OCI-LY7 (cell line): Measurements from ENCODE around the gene C6orf136. TPM values are rescaled to one million over a fixed set of nuclear protein-coding genes. Genes with fewer than 3 reads are reported as not detected.

ENCODE experiments used
- BruUV-seq: library from RNA; stranded (reverse); fragments of 400-500 nt; replicated peaks from 2 replicates; lab custom pipeline; 2021; lab: Mats Ljungman, UMichigan
- CTCF ChIA-PET: fragments of 300-600 bp; sonication (Branson Sonifier 250); formaldehyde crosslinking; loops from one replicate; lab custom pipeline; 2022; ENCODE audit warnings: antibody characterized with exemption; ENCODE audit not compliant: unreplicated experiment; lab: Charles Lee
- POLR2A ChIA-PET: fragments of 300-600 bp; sonication (Branson Sonifier 250); formaldehyde crosslinking; loops from one replicate; lab custom pipeline; 2022; ENCODE audit warnings: antibody characterized with exemption; lab: Charles Lee
- DNase-seq: peaks from one replicate; pipeline ENCODE4 v3.0.0-alpha.2; 2015; ENCODE audit warnings: low spot score
- H2AFZ ChIP-seq: fragments of 200-600 bp; sonication (generic), shearing (Covaris generic); 2 replicates; pipeline ENCODE4 v1.6.1; 2014; ENCODE audit warnings: mild to moderate bottlenecking, antibody characterized with exemption, low read length, moderate library complexity
- H3K27ac ChIP-seq: fragments of 200-600 bp; sonication (generic); 2 replicates; pipeline ENCODE4 v1.5.1; 2014; ENCODE audit warnings: mixed run types, low read depth, mild to moderate bottlenecking, moderate library complexity, low read length, inconsistent platforms; ENCODE audit not compliant: poor library complexity, severe bottlenecking
- H3K36me3 ChIP-seq: fragments of 200-600 bp; sonication (generic); 2 replicates; pipeline ENCODE4 v1.6.1; 2014; ENCODE audit warnings: mild to moderate bottlenecking, antibody characterized with exemption, low read length, moderate library complexity, mixed read lengths; ENCODE audit not compliant: insufficient read depth
- H3K4me1 ChIP-seq: fragments of 200-600 bp; sonication (generic); 2 replicates; pipeline ENCODE4 v1.5.1; 2014; ENCODE audit warnings: mild to moderate bottlenecking, low read length; ENCODE audit not compliant: insufficient read depth, poor library complexity, severe bottlenecking
- H3K4me2 ChIP-seq: fragments of 200-600 bp; sonication (generic); 2 replicates; pipeline ENCODE4 v1.6.1; 2014; ENCODE audit warnings: mild to moderate bottlenecking, low read length
- H3K4me3 ChIP-seq: fragments of 200-600 bp; sonication (generic); 2 replicates; pipeline ENCODE4 v1.5.1; 2014; ENCODE audit warnings: mild to moderate bottlenecking, low read depth, low read length; ENCODE audit not compliant: poor library complexity, severe bottlenecking
- H3K79me2 ChIP-seq: fragments of 200-600 bp; sonication (generic); 2 replicates; pipeline ENCODE4 v1.6.1; 2016; ENCODE audit warnings: low read depth, mild to moderate bottlenecking, low read length, moderate library complexity, mixed read lengths; ENCODE audit not compliant: insufficient read depth
- H3K9me2 ChIP-seq: fragments of 200-600 bp; sonication (generic); 2 replicates; pipeline ENCODE4 v1.6.1; 2016; ENCODE audit warnings: mild to moderate bottlenecking, low read length, mixed read lengths; ENCODE audit not compliant: insufficient read depth
- H3K9me3 ChIP-seq: fragments of 200-600 bp; sonication (generic); 2 replicates; pipeline ENCODE4 v1.6.1; 2014; ENCODE audit warnings: mild to moderate bottlenecking, mixed run types, low read length, mixed read lengths
- H4K20me1 ChIP-seq: fragments of 200-600 bp; sonication (generic); 2 replicates; pipeline ENCODE4 v1.6.1; 2014; ENCODE audit warnings: mild to moderate bottlenecking, antibody characterized with exemption, low read length, moderate library complexity, mixed read lengths; ENCODE audit not compliant: insufficient read depth
- CTCF ChIP-seq: fragments of 200-600 bp; sonication (generic); conservative IDR thresholded peaks from 2 replicates; pipeline ENCODE4 v1.5.1; 2014; ENCODE audit warnings: mild to moderate bottlenecking, antibody characterized with exemption, low read length, moderate library complexity, mixed read lengths
- EZH2phosphoT487 ChIP-seq: fragments of 200-600 bp; sonication (generic); IDR thresholded peaks from 2 replicates; pipeline ENCODE4 v1.6.1; 2018; ENCODE audit warnings: low read depth, borderline replicate concordance, mild to moderate bottlenecking, mixed run types, antibody characterized with exemption, low read length, moderate library complexity, mixed read lengths
- intact Hi-C: fragments of 100-400 bp; cut with micrococcal nuclease; formaldehyde crosslinking; loops from one replicate; pipeline ENCODE4 v1.10.0; 2022; ENCODE audit not compliant: unreplicated experiment
- total RNA-seq, 2 experiments: library from RNA; depleted of rRNA in 1 of 2; stranded (reverse); fragments of >200 nt in 1 of 2; shearing (Covaris generic) in 1 of 2; gene quantifications; 2 replicates each; pipeline ENCODE4 v1.2.3, GENCODE V29; 2014 to 2022

Gene C6orf136
- total RNA-seq, 2 experiments from 2014 or later: 14.7 to 26.7 TPM

DNA sequence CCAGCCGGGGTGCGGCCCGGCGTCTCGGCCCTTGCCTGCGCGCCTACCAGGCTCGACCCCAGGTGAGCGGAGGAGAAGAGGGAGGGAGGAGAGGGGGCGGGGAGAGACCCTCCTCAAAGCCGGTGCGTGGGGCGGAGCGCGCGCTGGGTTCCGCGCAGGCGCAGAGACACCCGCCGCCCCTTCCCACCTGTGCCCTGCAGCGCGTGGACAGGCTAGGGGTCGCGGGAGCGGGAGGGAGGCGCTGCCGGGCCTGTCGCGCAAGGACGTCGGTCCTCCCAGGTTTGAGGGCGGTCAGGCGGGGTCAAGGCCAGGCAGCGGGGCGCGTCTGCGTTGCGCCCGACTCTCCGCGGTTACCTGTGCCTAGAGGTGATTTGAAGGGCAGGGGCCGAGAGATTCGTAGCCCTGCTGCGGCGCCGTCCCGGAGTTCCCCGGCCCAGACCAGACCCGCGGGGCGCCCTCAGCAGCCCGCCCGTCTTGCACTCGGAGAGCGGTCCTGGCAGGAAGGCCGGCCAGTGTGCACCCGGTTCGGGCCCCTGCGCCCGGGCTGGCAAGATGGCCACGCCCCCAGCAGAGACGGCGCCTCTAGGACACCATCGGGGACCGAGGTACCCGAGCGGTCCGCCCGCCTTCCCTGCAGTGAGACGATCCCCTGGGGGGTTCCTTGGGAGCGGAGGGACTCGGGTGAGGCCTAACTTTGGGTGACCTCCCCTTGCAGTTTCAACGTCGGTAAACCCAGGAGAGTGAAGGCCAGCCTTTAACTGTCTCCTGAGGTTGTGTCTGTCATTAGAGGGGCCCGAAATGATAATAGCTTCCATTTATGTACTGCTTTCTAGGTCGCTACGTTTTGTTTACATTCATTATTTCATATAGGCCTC is 546 bp downstream of the C6orf136 start:
- Histone ChIP-seq H3K9me3 (no peaks in the 10 kb centered on the region), H3K79me2 (peaks cover 29% of the 10 kb centered on the region; the same call in 1 of the 2 replicates), H3K4me1 (peaks cover 16% of the 10 kb centered on the region), H3K4me3 (peak overlapping the region; percentile 93), H3K4me2 (peak overlapping the region; percentile 94), H2AFZ (peak overlapping the region; percentile 63), H3K36me3 (peaks cover 32% of the 10 kb centered on the region), H3K9me2 (no peaks in the 10 kb centered on the region), H4K20me1 (no peaks in the 10 kb centered on the region; the same call in 1 of the 2 replicates), H3K27ac (peak overlapping the region; percentile 77)
- POLR2A ChIA-PET: interaction anchor here (0.6 to 1.2 kb wide), 4 partner anchors 12 to 69 kb away, joined by 3 to 5 read pairs (median 3); no protein-coding TSS in a partner anchor
- TF ChIP-seq CTCF: no peak
- TF ChIP-seq EZH2phosphoT487: no peak
- no TSS peak for BruUV-seq
- peak; percentile 81 for DNase-seq
- intact Hi-C loops: loop anchor here (1.0 kb wide), 2 partner anchors 30 to 73 kb away; partner anchors contain the start of genes MRPS18B, PPP1R10 and TUBB
- CTCF ChIA-PET: no interaction called here

- intact Hi-C loops: no loop called here
- no peaks in the 10 kb centered on the region; the same call in 1 of the 2 replicates for H4K20me1 ChIP-seq
- H3K27ac ChIP-seq: no peak overlapping the region
- H3K36me3 ChIP-seq: peaks cover 68% of the 10 kb centered on the region
- H3K9me2 ChIP-seq: no peaks in the 10 kb centered on the region
- no peak for DNase-seq
- peaks cover 12% of the 10 kb centered on the region for H3K4me1 ChIP-seq
- POLR2A ChIA-PET: interaction anchor here (1.0 kb wide), 1 partner anchor 34 kb away, joined by 4 read pairs; the partner anchor contains the start of genes MRPS18B and PPP1R10
- no peak for TF ChIP-seq CTCF
- no peak for TF ChIP-seq EZH2phosphoT487
- CTCF ChIA-PET: no interaction called here
- H3K79me2 ChIP-seq: peaks cover 27% of the 10 kb centered on the region; the same call in 1 of the 2 replicates
- BruUV-seq: no TSS peak
- H3K4me2 ChIP-seq: no peak overlapping the region
- H3K9me3 ChIP-seq: no peaks in the 10 kb centered on the region
- no peak overlapping the region for H2AFZ ChIP-seq
- H3K4me3 ChIP-seq: no peak overlapping the region
Measured at GRCh38 chr6:30651143-30651542, 4.2 kb downstream of the C6orf136 start.
